Keratinocyte (primary cell): ENCODE measurements around the gene ANTKMT. TPM values are rescaled to one million over a fixed set of nuclear protein-coding genes. Genes with fewer than 3 reads are reported as not detected.

Experiments
- DNase-seq: peaks from one replicate; pipeline ENCODE4 v3.0.0-alpha.2; 2011; ENCODE audit warnings: low read depth, missing footprints, low spot score
- FAIRE-seq: peaks from 2 replicates; lab custom pipeline; 2011; peaks lifted over from hg19 to GRCh38; lab: Jason Lieb, UNC
- H2AFZ ChIP-seq: 2 replicates; pipeline ENCODE4 v1.6.0; 2012; ENCODE audit warnings: low read length, control low read depth, inconsistent platforms; ENCODE audit not compliant: control insufficient read depth
- H3K27ac ChIP-seq: 2 replicates; pipeline ENCODE4 v1.5.1; 2011; ENCODE audit warnings: low read length; ENCODE audit not compliant: control insufficient read depth, insufficient read depth
- H3K27me3 ChIP-seq: 3 replicates; pipeline ENCODE4 v1.6.0; 2011; ENCODE audit warnings: low read length; ENCODE audit not compliant: control insufficient read depth, insufficient read depth; ENCODE audit errors: extremely low read depth
- H3K36me3 ChIP-seq, 2 experiments: 2 replicates in 1 of 2; 3 replicates in 1 of 2; pipeline ENCODE4 v1.5.1; 2011; ENCODE audit warnings: low read length in 2 of 2, mild to moderate bottlenecking in 1 of 2; ENCODE audit not compliant: control insufficient read depth in 2 of 2, insufficient read depth in 2 of 2; ENCODE audit errors: extremely low read depth in 1 of 2
- H3K4me1 ChIP-seq: 3 replicates; pipeline ENCODE4 v1.5.1; 2011; ENCODE audit warnings: low read length; ENCODE audit not compliant: control insufficient read depth, insufficient read depth; ENCODE audit errors: extremely low read depth
- H3K4me2 ChIP-seq: 3 replicates; pipeline ENCODE4 v1.6.0; 2011; ENCODE audit warnings: low read depth, low read length; ENCODE audit not compliant: control insufficient read depth, insufficient read depth; ENCODE audit errors: extremely low read depth
- H3K4me3 ChIP-seq, 3 experiments: fragments of 200-600 bp in 1 of 3; sonication (generic) in 1 of 3; 2 replicates in 2 of 3; 3 replicates in 1 of 3; pipeline ENCODE4 v1.5.1; 2011 to 2016; ENCODE audit warnings: low read length in 3 of 3, mild to moderate bottlenecking in 3 of 3, control low read depth in 2 of 3, inconsistent platforms in 1 of 3, low read depth in 1 of 3, mixed read lengths in 1 of 3, mixed run types in 1 of 3, moderate library complexity in 1 of 3; ENCODE audit not compliant: control insufficient read depth in 2 of 3, insufficient read depth in 2 of 3; ENCODE audit errors: extremely low read depth in 1 of 3
- H3K79me2 ChIP-seq: 2 replicates; pipeline ENCODE4 v1.6.0; 2012; ENCODE audit warnings: low read length; ENCODE audit not compliant: control insufficient read depth, insufficient read depth
- H3K9ac ChIP-seq: 3 replicates; pipeline ENCODE4 v1.6.0; 2011; ENCODE audit warnings: low read length; ENCODE audit not compliant: control insufficient read depth, insufficient read depth; ENCODE audit errors: extremely low read depth
- H3K9me1 ChIP-seq: 3 replicates; pipeline ENCODE4 v1.6.0; 2011; ENCODE audit warnings: low read length; ENCODE audit not compliant: control insufficient read depth, insufficient read depth; ENCODE audit errors: extremely low read depth
- H3K9me3 ChIP-seq: 2 replicates; pipeline ENCODE4 v1.5.1; 2012; ENCODE audit warnings: low read depth, low read length; ENCODE audit not compliant: control insufficient read depth
- H4K20me1 ChIP-seq: 3 replicates; pipeline ENCODE4 v1.6.0; 2011; ENCODE audit warnings: low read length; ENCODE audit not compliant: control insufficient read depth, insufficient read depth; ENCODE audit errors: extremely low read depth
- CTCF ChIP-seq, 3 experiments: IDR thresholded peaks in 1 of 3; conservative IDR thresholded peaks in 1 of 3; optimal IDR thresholded peaks in 1 of 3; 2 replicates in 2 of 3; 3 replicates in 1 of 3; pipeline versions ENCODE3 to v1.5.1; 2011; ENCODE audit warnings: low read length in 3 of 3, mild to moderate bottlenecking in 3 of 3, moderate library complexity in 2 of 3, control low read depth in 1 of 3, inconsistent platforms in 1 of 3; ENCODE audit not compliant: insufficient read depth in 2 of 3; ENCODE audit errors: extremely low read depth in 1 of 3
- EZH2 ChIP-seq: IDR thresholded peaks from one replicate; pipeline ENCODE4 v1.6.1; 2012; ENCODE audit warnings: inconsistent platforms, mild to moderate bottlenecking, low read length, moderate library complexity
- dilution Hi-C: fragments of 300-500 bp; cut with MboI; formaldehyde crosslinking; loops from one replicate; pipeline ENCODE4 v1.7.0; 2020; ENCODE audit warnings: low sequenced_read_pairs; ENCODE audit not compliant: extremely low pct_ligation_motif_present
- polyA plus RNA-seq, 5 experiments: library from polyadenylated mRNA; depleted of rRNA in 3 of 5; stranded (reverse) in 3 of 5; stranded (forward) in 1 of 5; unstranded in 1 of 5; fragments of >200 nt; gene quantifications; 1 replicate in 1 of 5; 2 replicates in 3 of 5; 3 replicates in 1 of 5; pipeline versions ENCODE4 v1.2.1 to v1.2.3, GENCODE V29; 2011 to 2012; ENCODE audit warnings: missing spikeins in 2 of 5, low read depth in 1 of 5, low replicate concordance in 1 of 5

Gene ANTKMT
- polyA plus RNA-seq, 1 donor (not counting 4 experiments of a cell fraction or from before 2014, with no cell fraction given), result 5.6 TPM

GRCh38 chr16:766820-767640, 46.1 kb downstream of the ANTKMT start:
- TF ChIP-seq EZH2 (no peak), CTCF (optimal IDR thresholded peaks at IDR 0.05 in 1 of 3, IDR thresholded peaks at IDR 0.05 in 1 of 3, conservative IDR thresholded peaks at IDR 0.05 in 1 of 3; ENCODE audit: extremely low read depth in 1 of 3, insufficient read depth in 2 of 3, low read length in 3 of 3) (no peak)
- dilution Hi-C loops, result no loop called here
- no peak for FAIRE-seq

DNA sequence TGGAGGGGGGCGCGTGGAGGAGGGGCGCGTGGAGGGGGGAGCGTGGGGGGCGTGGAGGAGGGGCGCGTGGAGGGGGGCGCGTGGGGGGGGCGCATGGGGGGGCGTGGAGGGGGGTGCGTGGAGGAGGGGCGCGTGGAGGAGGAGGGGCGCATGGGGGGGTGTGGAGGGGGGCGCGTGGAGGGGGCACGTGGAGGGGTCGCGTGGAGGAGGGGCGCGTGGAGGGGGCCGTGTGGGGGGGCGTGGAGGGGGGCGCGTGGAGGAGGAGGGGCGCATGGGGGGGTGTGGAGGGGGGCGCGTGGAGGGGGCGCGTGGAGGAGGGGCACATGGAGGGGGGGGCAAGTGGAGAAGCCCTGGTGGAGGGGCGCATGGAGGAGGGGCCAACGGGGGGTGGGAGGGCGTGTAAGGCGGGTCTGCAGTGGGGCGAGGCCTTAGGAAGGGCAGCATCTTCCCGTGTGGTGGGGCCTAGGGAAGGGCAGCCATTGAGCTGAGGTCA, 46.8 kb downstream of the ANTKMT start:
- TF ChIP-seq CTCF (optimal IDR thresholded peaks at IDR 0.05 in 1 of 3, IDR thresholded peaks at IDR 0.05 in 1 of 3, conservative IDR thresholded peaks at IDR 0.05 in 1 of 3; ENCODE audit: extremely low read depth in 1 of 3, insufficient read depth in 2 of 3, low read length in 3 of 3) (no peak), EZH2 (no peak)
- Histone ChIP-seq H3K27me3 (peaks cover 3% of the 10 kb centered on the region), H3K4me3 (no peak overlapping the region), H4K20me1 (no peaks in the 10 kb centered on the region), H3K9me1 (no peaks in the 10 kb centered on the region), H3K9ac (no peak overlapping the region), H3K4me1 (no peaks in the 10 kb centered on the region), H3K79me2 (no peaks in the 10 kb centered on the region), H3K36me3 (no peaks in the 10 kb centered on the region), H3K27ac (no peak overlapping the region), H3K9me3 (no peaks in the 10 kb centered on the region), H3K4me2 (no peak overlapping the region), H2AFZ (no peak overlapping the region)
- DNase-seq (no peak), FAIRE-seq (no peak)
- dilution Hi-C loops, result no loop called here

More at GRCh38 chr16:766820-767640, 46.1 kb downstream of the ANTKMT start:
- Histone ChIP-seq H3K4me1 (peaks cover under 1% of the 10 kb centered on the region), H4K20me1 (no peaks in the 10 kb centered on the region), H3K4me3 (no peak overlapping the region), H3K27ac (no peak overlapping the region), H3K9ac (no peak overlapping the region), H3K36me3 (no peaks in the 10 kb centered on the region), H2AFZ (no peak overlapping the region), H3K4me2 (no peak overlapping the region), H3K27me3 (peaks cover 3% of the 10 kb centered on the region), H3K9me1 (no peaks in the 10 kb centered on the region), H3K79me2 (no peaks in the 10 kb centered on the region), H3K9me3 (no peaks in the 10 kb centered on the region)
- no peak for DNase-seq
